HG03571 (cell line): ENCODE results near the gene SIX1.

ENCODE experiments used
- ATAC-seq: cut with Tn5 transposase; IDR thresholded peaks from one replicate; pipeline ENCODE4 v1.9.1; 2021; ENCODE audit not compliant: unreplicated experiment

The SIX1 gene

DNA sequence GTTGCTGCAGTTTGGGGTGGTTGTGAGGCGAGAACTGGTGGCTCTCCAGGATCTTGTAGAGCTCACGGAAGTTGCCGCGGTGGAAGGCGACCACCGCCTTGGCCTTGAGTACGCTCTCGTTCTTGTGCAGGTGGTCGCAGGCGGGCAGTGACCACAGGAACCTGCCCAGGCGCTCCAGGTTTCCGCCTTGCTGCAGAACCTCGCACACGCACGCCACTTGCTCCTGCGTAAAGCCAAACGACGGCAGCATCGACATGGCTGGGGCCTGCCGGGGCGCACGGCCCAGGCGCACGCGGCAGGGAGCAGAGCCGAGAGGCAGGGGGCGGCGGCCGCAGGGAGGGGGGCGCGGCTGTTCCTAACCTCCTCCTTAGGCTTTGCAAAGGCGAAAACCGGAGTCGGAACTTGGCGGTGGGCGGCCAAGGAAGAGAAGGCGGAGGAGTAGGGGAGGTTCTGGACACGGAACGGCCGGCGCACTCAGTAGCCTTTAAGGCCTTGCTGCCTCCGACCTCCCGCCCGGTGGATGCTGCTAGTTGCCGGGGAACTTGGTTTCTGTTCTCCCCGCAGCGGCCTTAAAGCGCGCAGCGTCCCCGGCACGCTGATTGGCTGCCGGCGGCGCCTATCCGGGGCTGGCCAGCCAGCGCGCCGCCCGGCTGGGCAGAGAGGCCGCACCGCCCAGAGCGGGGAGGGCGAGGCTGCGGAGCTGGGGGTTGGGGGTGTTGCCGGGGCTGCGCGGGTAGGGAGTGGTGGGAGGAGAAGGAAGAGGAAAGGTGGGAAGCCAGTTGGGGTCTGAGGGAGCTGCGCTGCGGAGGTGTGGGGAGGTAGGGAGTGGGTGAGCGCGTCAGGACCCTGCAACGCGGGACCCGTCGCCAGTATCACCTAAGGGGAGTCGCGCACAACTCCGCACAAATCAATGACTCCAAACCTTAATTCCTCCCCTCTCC, at the start of gene SIX1:
Gene SIX1, minus strand, starts transcription at position 544 of the 941 bp plus-strand sequence. Its CDS starts 288 bp downstream, at position 256.
- ATAC-seq = no peak

DNA sequence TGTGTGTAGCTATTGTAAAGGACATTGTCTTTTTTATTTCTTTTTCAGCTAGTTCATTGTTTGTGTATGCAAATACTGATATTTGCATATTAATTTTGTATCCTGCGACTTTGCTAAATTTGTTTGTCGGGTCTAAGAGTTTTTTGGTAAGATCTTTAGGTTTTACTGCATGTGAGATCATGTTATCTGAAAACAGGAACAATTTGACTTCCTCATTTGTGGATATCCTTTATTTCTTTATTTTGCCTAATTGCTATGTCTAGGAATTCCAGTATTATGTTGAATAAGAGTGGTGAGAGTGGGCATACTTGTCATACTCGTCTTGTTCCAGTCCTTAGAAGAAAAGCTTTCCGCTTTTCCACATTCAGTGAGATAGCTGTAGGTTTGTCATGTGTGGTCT, 46.0 kb upstream of the SIX1 start:
- ATAC-seq = no peak

- no peak for ATAC-seq
Observed at GRCh38 chr14:60691383-60692113, 42.3 kb upstream of the SIX1 start.

- no peak for ATAC-seq
Observed at GRCh38 chr14:60686865-60687264, 37.6 kb upstream of the SIX1 start.

- ATAC-seq = no peak
Observed at GRCh38 chr14:60684203-60684602, 34.9 kb upstream of the SIX1 start.

DNA sequence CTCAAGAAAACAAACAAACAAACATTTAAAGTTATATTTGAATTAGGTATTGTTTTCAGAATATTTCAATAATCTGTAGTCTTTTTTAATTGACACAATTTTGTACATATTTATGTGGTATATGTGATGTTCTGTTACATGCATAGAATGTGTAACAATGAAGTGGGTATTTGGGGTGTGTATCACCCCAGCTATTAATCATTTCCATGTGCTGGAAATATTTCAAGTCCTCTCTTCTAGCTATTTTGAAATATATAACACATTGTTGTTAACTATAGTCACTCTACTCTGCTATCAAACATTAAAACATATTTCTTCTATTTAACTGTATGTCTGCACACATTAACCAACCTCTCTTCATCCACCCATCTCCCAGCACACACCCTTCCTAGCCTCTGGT, 32.0 kb upstream of the SIX1 start:
- no peak for ATAC-seq

- ATAC-seq = no peak
Observed at GRCh38 chr14:60680511-60680910, 31.2 kb upstream of the SIX1 start.

- ATAC-seq = no peak
Observed at GRCh38 chr14:60679566-60680258, 30.4 kb upstream of the SIX1 start.

DNA sequence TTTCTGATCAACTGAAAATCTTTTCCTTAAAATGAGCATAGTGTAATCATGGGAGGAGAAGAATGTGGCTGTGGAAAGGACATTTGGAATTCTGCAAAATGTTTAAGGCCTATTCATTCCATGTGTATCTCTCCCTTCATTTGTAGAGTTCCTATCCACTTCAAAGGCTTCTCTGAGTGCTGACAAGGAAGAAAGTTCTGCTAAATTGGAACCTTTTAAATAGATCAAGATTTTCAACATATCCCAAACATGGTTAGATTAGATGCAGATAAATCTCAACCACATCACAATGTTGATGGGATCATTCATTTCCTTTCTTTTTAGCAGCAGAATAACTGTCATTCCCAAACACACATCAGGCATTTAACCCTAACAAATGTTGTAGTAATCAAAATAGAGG, 28.4 kb upstream of the SIX1 start:
- no peak for ATAC-seq

- no peak for ATAC-seq
Observed at GRCh38 chr14:60670989-60671388, 21.7 kb upstream of the SIX1 start.

DNA sequence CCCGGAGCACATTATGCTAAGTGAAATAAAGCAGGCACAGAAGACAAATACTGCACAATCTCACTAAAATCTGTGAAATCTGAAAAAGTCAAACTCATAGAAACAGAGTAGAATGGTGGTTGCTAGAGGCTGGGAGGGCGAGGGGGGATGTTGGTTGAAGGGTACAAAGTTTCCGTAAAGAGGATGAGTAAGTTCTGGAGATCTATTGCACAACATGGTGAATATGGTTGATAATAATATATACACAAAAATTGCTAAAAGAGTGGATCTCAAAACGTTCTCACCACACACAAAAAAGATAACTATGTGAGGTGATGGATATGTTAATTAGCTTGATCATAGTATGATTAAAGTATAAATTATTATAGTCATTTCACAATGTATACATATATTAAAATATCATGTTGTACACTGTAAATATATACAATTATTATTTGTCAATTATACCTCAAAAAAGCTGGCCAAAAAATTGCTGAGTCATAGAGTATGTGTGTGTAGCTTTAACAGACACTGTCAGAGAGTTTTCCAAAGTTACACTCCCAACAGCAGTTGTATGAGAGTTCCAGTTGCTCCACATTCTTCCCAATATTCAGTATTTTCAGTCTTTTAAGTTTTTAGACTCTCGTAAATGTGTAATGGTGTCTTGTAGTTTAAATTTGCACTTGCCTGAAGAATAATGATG, 19.3 kb upstream of the SIX1 start:
- no peak for ATAC-seq

- no peak for ATAC-seq
Observed at GRCh38 chr14:60665177-60665550, 15.9 kb upstream of the SIX1 start.

- no peak for ATAC-seq
Observed at GRCh38 chr14:60662982-60663381, 13.7 kb upstream of the SIX1 start.

GRCh38 chr14:60661721-60662120, 12.4 kb upstream of the SIX1 start:
- ATAC-seq = no peak

GRCh38 chr14:60658909-60659585, 9.8 kb upstream of the SIX1 start:
- ATAC-seq = no peak

DNA sequence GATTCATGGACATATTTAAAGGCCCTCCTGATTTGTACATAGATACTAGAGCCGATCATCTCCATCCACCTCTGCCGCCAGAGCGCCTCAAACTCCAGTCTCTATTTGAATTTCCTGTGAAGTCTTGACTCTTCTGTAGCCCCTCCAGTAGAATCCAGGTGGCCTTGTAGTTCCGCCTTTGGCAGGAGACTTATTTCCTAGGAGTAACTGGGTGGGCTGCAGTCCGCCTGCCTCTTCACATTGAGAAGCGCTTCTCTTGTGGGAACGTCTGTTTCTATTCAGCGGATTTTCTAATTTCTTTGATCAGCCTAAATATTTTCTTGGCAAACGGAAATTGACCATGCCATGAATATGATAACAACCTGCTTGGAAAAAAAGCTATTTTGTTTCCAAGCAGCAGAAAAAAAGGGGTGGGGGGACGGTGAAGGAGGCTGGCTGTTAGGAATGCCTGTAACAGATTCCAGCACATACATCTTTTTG, 9.0 kb upstream of the SIX1 start:
- ATAC-seq = no peak

- ATAC-seq = no peak
Observed at GRCh38 chr14:60657456-60658210, 8.4 kb upstream of the SIX1 start.

- ATAC-seq = peak; percentile 92
Observed at GRCh38 chr14:60656686-60657455, 7.6 kb upstream of the SIX1 start.
